NCI-H524 treated with DMSO at 0.1 percent for 48 hours (cell line): ENCODE results near the gene CTNNBIP1.
"Not testable (repeated sequence)": the region's sequence is repeated elsewhere in the genome, so short reads cannot be mapped to it uniquely, and the experiment has no call there.

Source experiments
- DNase-seq: peaks from one replicate; lab custom pipeline; 2025; lab: John Stamatoyannopoulos, UW

CTNNBIP1 gene, protein sequence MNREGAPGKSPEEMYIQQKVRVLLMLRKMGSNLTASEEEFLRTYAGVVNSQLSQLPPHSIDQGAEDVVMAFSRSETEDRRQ

DNA sequence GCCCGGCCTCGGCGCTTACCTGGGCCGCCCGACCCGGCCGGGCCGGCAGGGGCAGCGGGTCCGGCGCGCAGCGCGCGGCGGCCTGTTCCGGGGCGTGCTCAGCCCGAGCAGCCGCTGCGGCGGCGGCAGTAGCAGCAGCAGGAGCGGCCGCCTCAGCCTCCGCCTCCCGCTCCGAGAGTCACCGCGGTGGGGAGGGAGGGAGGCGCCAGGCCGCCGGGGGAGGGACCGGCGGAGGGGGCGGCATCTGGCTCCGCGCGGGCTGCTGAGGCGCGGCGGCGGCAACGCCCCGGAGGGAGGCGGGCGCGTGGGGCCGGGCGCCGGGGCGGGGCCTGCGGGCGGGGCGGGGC is at the start of gene CTNNBIP1:
CTNNBIP1 (minus strand) TSS at position 194 of the 347 bp plus-strand sequence. CDS start 38,205 bp downstream, outside the sequence.
- DNase-seq = no peak

DNA sequence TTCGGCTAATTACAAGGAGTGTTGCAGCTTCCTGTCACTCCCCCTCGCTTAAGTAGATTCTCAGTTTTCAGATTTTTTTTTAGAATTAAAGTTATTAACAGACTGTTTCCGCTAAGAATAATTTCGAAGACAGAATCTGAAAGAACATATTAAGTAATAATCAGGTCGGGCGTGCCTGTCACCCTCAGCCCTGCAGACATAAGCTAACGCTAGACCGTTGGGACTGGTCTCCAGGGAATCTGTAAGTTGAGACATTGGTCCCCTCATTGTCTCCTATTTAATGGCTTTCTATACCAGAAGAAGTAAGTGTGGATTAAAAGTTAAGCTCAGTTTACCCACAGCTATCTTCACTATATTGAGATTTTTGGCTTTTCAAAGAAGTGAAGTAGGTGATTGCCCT is 47.7 kb upstream of the CTNNBIP1 start:
- no peak for DNase-seq

DNA sequence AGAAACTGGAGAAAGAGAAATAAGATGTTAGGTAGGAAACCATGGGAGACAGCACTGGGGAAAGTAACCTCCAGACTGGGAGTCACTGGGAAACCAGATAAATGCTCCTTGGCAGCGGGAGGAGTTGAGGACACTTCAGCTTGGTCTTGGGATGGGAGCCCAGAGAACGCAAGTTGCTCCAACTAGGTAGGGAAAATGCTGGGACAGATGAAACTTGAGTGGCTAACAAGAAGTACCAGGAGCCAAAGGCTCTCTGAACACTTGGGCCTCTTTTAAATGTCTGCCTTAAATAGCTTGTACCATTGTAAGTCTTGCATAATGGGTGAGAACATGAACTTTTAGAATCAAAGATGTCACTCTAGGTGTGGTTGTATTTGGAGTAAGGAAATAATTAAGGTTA is 36.2 kb upstream of the CTNNBIP1 start:
- DNase-seq = no peak

DNA sequence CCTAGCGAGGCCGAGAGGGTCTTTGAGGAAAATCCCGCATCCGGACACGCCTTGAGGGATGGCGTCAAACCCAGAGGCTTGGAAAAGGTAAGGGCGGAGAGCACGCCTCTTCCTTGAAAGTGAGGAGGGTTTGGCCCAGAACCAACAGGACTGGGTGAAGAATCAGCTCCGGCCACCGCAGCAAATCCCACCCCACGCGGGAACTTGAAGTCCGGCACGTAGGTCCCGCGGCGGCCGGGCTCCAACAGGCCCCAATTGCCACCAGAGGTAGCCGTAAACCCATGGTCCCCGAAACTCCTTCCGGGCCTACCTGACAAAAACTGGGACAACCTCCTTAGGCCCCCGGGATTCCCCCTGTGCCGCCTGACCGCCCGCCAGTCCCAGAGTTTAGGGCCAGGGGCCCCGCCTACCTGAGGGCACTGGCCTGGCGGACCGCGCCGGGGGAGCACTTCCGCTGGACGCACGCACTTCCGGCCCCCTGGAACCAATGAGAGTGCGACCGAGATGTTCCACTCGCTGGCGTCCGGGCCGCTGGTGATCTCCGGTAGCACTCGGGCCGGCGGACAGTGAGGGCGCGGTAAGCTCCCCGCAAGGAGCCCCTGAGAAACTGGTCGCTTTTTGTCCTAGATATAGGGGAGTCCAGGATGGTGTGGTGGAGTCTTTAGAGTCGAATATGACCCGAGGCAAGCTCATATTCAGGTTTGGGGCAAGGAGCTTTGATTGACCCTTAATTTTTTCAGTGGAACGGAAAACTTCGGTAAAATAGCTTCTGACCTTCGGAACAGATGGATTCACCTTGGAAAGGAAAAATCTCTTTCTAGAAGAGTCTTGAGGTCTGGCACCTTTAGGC is 33.1 kb upstream of the CTNNBIP1 start, which contains the start of the genes LZIC and NMNAT1:
LZIC (minus strand) TSS at position 453 of the 850 bp plus-strand sequence. CDS start 6,772 bp downstream, outside the sequence.
NMNAT1 (plus strand) TSS at position 537 of the 850 bp plus-strand sequence. CDS start 28,599 bp downstream, outside the sequence.
- DNase-seq = peak; percentile 26

DNA sequence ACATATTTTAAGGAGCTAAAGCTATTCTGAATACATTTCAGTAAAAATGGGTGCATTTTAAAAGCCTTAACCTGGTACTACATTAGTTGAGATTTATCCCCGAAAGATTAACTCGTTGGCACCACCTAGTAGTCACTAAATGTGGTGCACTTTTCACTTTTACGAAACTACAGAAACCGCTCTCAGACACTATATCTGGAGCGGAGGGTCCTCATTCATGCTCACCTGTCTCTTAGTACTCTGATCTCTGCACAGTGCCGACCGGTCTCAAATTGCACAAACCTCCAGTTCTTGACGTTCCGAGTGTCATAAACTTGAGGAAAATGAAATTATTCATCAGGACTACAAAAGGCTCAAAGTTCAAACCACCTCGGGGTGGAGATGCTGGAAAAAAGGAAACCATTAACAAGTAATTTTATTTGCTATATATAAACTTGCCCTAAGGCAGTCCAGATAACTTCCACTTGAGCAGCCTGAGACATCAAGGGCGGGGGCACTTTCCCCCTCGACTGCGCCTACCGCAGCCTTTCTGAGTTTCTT is 32.4 kb upstream of the CTNNBIP1 start:
- DNase-seq = no peak

DNA sequence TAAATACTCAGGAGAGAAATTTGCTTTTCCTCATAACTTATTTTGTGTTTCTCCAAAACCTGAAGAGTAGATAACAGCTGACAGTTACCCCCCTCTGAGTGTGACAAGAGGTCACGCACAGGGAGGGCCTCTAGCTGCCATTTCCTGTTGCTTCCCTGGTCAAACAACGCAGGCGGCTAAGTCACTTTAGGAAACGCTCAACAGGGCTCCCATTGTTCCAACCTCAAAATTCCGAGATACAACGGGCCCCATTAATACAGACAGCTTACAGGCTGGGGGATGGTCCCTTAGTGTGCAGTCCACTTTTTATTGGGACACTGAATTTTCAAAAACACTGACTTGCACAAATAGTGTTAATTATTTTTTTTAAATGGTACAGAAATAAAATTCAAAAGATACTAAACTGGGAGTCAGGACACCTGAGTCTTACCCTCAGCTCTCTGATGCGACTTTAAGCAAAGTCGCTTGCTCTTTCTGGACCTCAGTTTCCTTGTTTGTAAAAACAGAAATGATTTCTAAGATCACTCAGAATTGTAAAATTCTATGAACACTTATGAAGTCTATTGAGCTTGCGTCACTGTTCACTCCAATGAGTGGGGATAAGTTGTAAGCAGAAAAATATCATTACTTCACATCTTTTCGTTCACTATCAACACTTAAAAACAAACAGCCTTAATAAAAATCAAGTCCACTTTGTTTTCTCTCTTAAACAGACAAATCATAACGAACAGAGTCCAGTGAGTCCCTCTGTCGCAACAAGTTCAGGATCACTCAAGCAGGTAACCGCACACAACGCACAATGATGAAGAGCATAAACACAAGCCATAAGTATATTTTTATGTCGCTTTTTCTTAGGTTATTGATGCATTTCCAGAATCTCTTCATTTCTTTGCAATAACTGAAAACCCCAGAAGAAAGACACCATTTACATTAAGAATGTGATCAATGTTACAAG is 19.6 kb upstream of the CTNNBIP1 start:
- DNase-seq = no peak

DNA sequence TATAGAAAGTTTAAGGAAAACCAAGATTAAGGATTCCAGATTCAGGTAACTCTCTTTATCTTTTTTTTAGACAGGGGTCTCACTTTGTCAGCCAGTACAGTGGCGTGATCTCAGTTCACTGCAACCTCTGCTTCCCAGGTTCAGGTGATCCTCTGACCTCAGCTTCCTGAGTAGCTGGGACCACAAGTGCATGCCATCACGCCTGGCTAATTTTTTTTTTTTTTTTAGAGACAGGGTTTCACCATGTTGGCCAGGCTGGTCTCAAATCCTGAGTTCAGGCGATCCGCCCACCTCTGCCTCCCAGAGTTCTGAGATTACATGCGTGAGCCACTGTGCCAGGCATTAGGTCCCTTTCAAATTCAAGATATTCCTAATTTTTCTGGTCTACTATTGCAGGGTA is 17.2 kb upstream of the CTNNBIP1 start:
- no peak for DNase-seq

DNA sequence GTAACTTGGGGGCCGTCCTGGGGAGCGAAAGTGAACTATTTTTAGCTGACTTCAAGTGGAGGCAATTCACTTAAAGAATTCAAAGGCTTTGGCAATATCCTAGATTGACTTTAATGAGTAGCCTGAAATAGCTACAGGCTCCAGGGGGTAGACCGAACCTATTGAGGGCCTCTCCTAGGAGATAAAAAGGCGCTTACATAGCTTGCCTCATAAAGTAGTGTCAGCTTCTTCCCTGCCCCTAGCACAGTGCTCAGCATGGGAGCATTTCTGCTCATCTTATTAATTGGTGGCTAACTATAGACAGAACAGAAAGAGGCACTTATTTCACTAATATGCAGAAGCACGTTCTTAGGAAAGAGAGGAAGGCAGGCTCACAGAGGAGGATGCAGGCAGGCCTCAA is 12.3 kb upstream of the CTNNBIP1 start:
- DNase-seq = no peak

DNA sequence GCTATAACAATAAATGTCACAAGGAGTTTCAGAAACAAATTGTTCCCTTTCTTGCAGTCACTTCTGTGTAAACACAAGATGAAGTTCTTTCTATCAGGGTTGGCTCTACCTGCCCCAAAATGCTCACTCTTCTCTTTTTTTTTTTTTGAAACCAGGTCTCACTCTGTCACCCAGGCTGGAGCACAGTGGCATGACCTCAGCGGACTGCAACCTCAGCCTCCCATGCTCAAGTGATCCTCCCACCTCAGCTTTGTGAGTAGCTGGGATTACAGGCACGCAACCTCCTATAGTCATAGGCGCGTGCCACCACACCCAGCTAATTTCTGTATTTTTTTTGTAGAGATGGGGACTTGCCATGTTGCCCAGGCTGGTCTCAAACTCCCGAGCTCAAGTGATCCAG is 10.5 kb upstream of the CTNNBIP1 start:
- DNase-seq = no peak

DNA sequence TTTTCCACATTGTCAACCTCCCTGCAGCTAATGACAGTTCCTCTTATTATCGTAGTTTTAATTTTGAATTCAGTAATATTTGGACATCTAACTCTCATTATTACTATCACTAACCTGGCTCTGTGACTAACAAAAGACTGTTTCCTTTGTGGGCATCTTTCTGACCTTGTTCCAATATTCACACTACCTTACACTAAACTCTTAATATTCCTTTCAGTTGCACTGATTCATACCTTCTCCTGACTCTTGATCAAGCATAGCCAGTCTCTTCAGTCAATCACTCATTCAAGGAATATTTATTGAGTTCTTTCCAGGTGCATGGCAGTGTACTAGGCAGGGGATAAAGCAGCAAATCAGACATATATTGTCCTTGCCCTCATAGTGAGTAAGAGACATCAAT is 7.8 kb upstream of the CTNNBIP1 start:
- DNase-seq = no peak

DNA sequence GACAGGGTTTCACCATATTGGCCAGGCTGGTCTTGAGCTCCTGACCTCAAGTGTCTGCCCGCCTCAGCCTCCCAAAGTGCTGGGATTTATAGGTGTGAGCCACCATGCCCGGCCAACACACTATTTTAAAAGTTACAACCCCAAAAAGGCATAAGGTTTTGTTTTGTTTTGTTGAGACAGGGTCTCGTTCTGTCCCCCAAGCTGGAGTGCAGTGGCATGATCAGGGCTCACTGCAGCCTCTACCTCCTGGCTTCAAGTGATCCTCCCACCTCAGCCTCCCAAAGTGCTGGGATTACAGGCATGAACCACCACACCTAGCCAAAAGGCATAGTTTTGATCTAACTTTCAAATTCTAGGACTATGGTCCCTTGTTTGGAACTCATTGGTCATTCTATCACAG is 7.4 kb upstream of the CTNNBIP1 start:
- DNase-seq = not testable (repeated sequence)

DNA sequence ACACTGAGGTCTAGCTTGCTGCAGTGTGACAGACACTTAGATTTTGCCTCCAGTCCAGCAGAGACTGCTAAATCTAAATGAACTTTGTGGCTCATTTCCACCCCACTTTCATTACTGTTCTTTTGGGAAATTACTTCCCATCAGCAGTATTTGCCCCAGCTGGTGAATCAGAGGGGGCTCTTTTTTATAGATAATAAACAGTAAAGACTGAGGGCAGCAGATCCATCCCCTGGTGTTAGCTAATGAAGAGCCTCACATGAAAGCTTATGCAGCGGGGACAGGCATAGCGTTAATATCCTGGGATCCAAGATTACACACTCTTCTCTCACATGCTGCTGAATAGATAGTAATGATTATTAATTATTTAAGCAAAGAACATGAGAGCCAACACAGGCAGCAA is 6.4 kb upstream of the CTNNBIP1 start:
- no peak for DNase-seq

DNA sequence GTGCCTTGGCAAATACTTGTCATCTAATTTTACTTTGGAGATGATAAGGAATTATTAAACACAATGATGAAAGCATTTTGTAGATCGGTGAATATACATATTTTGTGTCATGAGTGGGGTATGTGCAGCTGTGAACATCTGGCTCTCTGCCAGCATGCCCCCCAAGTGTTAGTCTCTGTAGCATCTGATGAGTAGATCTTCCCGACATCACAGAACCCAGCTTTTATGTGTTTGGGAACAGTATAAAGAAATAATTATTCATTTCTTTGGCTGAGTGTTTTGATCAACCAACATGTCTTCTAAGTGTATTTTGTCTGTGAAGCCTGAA is 4.5 kb upstream of the CTNNBIP1 start:
- no peak for DNase-seq

DNA sequence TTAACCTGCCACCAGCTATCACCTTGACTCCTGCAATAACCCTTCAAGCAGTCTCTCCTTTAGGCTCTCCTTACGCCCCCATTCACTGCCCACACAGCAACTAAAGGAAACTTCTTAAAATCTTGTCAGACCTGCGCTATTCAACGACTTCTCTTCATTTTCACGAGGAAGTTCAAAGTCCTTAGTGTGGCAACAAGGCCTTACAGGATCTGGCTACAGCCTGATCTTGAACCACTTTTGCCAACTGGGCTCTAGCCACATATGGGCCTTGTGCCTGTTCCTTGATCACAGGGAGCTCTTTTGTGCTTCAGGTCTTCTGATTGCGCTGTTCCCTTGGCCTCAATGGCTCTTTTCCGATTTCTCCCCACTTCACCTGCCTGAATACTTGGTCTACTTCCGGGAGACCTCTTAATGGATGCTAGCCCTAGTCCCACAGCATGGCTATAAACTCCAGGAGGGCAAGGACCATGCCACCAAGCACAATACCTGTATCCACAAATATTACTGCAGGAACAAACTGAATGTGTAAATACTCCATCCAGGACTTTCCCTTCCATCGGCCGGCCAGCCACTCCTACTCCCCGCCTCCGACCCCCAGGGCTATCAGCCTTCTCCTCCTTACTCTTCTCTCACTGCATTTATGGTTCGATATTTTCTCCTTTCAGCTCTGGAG is 2.3 kb upstream of the CTNNBIP1 start:
- no peak for DNase-seq

DNA sequence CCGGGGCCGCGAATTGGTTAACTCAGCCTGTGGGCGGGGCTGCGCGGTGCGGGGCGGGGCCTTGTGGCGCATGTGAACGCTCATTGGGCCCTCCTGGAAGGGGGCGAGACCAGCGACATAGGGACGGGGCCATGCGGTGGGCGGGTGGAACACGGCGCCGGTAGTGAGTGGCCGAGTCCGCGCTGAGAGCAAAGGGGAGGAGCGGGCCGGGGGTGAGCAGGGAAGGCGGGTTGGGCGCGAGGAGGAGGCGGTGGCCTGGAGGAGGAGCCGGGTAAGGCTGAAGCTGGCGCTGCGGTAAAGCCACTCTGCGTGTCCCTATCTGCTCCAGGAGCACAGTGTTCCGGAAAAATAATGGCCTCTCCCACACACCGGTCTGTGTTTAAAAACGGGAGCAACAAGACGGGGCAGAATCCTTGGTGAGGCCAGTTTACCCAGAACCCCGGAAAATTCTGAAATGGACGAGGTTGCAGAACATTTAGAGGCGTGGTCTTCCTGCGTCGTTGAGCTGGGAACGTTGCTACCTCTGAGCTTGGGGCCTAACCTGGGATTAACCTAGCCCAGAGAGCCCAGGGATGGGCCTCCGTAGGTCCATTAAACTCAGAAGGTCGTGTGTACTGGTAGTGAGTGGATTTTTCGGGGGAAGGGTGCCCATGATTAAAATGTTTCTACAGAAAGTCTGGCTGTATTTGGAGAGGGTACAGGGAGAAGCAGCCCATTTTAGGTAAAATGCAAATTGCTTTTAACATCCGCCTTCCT is 532 bp upstream of the CTNNBIP1 start:
- peak; percentile 85 for DNase-seq

DNA sequence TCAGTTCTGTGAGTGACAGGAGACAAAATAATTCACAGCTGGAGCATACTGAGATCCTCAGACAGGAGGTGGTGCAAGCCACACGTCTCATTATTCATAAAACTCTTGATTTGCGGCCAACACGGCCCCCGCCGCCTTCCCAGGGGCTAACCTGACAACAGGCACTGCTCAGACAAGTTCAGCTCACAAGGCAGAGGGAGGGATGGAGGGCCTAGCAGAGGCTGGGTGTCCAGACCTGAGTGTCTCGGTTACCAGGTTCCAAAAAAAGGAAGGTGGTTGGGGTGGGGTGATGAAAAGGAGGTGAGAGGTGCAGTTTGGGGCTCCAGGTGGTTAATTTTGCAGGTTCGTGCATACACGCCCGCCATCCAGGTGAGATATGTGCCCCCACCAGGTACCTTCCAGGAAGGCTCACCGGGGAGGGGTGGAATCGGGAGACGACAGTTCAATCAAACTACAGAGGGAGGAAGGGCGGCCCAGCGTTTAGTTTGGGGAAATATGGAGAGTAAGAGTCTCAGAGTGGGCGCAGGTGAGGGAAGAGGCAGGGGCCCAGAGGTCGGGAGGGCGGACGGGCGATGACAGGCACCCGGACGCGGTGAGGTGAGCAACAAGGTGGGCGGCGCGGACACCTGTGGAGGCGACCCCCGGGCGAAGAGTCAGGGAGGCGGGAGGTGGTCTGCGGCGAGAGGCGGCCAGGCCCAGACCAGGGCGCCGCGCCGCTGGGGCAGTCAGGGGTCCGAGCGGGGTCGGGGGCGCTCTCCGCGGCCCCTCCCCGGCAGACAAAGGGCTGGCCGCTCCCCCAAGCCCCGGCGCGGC is 629 bp downstream of the CTNNBIP1 start:
- DNase-seq = no peak

DNA sequence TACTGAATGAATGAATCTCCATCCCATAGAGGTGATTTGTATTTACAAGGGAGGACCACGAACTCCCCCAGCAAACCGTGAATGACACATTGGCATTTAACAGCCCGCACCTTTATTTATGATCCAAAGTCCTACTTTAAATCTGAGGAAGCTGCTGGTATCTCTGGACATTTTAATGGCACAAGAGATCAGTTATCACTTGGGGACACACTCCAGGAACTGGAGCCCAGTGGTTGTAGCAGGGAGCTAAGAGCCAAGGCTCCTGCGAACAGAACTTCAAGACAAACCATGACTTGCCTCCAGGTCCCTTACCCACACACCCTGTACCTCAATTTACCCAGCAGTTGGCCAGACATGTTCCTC is 1.2 kb downstream of the CTNNBIP1 start:
- no peak for DNase-seq

DNA sequence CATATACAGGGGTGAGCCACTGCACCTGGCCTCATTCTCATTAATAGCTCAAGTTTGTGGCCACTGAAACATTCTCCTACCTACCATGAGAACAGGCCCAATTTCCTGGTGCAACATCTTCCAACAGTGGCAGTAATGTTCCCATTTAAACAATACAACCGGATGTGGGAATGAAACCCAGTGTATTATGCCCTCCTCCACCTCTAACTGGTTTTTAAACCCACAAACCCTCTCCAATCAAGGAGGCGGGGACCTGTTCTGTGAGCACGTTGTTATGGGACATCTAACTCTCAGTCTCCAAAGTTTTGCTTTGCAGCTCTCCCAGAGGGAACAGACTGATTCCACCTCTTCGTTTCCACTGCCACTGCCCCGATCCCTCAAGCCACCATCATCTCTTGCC is 2.6 kb downstream of the CTNNBIP1 start:
- no peak for DNase-seq

DNA sequence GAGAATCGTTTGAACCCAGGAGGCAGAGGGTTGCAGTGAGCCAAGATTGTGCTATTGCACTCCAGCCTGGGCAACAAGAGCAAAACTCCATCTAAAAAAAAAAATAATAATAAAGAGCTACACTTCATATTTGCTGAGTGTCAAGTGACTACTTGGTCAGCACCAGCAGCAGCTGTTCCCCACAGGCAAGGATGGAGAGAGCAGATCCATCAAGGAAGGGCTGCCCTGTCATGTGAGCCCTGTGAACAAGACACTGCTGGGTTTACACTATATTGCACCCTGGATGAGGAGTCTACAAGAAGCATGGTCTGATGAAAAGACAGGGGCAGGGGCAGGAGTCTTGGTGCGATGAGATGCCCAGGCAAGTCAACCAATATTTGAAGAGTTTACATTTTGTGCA is 3.6 kb downstream of the CTNNBIP1 start:
- DNase-seq = no peak

DNA sequence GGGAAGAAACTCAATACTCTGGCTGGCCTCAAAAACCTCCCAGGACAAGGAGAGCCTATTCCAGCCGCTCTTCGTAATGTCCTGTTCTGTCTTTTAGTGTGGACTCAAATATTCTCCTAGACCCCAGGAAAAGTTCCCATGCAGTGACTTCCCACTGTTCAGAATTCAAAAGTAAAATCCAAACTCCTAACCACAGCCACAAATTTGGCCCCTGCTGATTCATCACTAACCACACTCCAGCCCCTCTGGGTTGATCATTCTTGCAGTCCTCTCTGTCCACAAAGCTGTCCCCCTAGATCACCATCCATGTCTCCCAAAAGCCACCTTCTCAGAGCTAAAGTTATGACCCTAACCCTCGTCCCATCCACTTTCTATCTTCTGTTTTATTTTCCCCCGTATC is 5.1 kb downstream of the CTNNBIP1 start:
- no peak for DNase-seq
